HG03039 (cell line): Measurements from ENCODE around the gene MAGI2.
"Not testable (repeated sequence)": the region's sequence is repeated elsewhere in the genome, so short reads cannot be mapped to it uniquely, and the experiment has no call there.

Experiments used
- ATAC-seq: cut with Tn5 transposase; IDR thresholded peaks from one replicate; pipeline ENCODE4 v1.9.1; 2021; ENCODE audit warnings: mild to moderate bottlenecking, moderate library complexity; ENCODE audit not compliant: unreplicated experiment

Gene MAGI2

GRCh38 chr7:79452032-79452494 lies 1.4 kb downstream of the MAGI2 start:
- no peak for ATAC-seq

- no peak for ATAC-seq
Observed at GRCh38 chr7:79451580-79451979, 1.9 kb downstream of the MAGI2 start.

GRCh38 chr7:79442766-79443165 lies 10.7 kb downstream of the MAGI2 start:
- ATAC-seq: not testable (repeated sequence)

- no peak for ATAC-seq
Observed at GRCh38 chr7:79436378-79436777, 17.1 kb downstream of the MAGI2 start.

- ATAC-seq: no peak
Observed at GRCh38 chr7:79434867-79435266, 18.6 kb downstream of the MAGI2 start.

GRCh38 chr7:79434098-79434497 lies 19.4 kb downstream of the MAGI2 start:
- ATAC-seq: no peak

- no peak for ATAC-seq
Observed at GRCh38 chr7:79430391-79430790, 23.1 kb downstream of the MAGI2 start.

GRCh38 chr7:79425665-79426064 lies 27.8 kb downstream of the MAGI2 start:
- no peak for ATAC-seq

GRCh38 chr7:79421751-79422150 lies 31.7 kb downstream of the MAGI2 start:
- no peak for ATAC-seq

- ATAC-seq: no peak
Observed at GRCh38 chr7:79420464-79420863, 33.0 kb downstream of the MAGI2 start.

- no peak for ATAC-seq
Observed at GRCh38 chr7:79414910-79415309, 38.6 kb downstream of the MAGI2 start.

- ATAC-seq: no peak
Observed at GRCh38 chr7:79412915-79413314, 40.6 kb downstream of the MAGI2 start.

GRCh38 chr7:79412438-79412837 lies 41.0 kb downstream of the MAGI2 start:
- ATAC-seq: no peak

GRCh38 chr7:79410345-79410744 lies 43.1 kb downstream of the MAGI2 start:
- ATAC-seq: no peak

GRCh38 chr7:79407351-79407750 lies 46.1 kb downstream of the MAGI2 start:
- no peak for ATAC-seq

- no peak for ATAC-seq
Observed at GRCh38 chr7:79406371-79406770, 47.1 kb downstream of the MAGI2 start.

- ATAC-seq: no peak
Observed at GRCh38 chr7:79405368-79405767, 48.1 kb downstream of the MAGI2 start.

GRCh38 chr7:79403879-79404278 lies 49.6 kb downstream of the MAGI2 start:
- no peak for ATAC-seq

GRCh38 chr7:79403451-79403850 lies 50.0 kb downstream of the MAGI2 start:
- no peak for ATAC-seq

GRCh38 chr7:79401254-79401653 lies 52.2 kb downstream of the MAGI2 start:
- ATAC-seq: no peak

- ATAC-seq: no peak
Observed at GRCh38 chr7:79400222-79400621, 53.2 kb downstream of the MAGI2 start.

GRCh38 chr7:79398138-79398749 lies 55.2 kb downstream of the MAGI2 start:
- no peak for ATAC-seq

GRCh38 chr7:79386688-79387422 lies 66.6 kb downstream of the MAGI2 start:
- no peak for ATAC-seq
